Measurements from ENCODE around the gene HSH2D.

The HSH2D gene

DNA sequence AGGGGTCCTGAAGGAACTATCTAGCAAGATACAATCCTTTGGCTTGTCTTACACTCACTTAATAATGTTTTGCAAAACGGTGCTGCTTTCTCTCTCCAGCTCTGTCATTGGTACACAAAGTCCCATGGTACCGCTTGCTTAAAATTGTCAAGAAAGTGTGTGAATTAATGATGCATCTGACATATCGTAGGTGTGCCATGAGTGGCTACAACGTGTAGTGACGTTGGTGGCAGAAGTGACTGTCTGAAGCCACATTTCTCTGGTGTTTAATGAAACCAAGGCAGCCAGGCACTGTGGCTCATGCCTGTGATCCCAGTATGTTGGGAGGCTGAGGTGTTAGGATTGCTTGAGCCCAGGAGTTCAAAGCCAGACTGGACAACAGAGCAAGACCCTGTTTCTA lies 2.6 kb downstream of the HSH2D start:
- no peak for DNase-seq (ENCODE audit: low read depth)
- TF ChIP-seq MAX (IDR thresholded peaks at IDR 0.05; ENCODE audit: low read depth, low read length) (no peak), POLR2A (IDR thresholded peaks at IDR 0.05; ENCODE audit: extremely low read depth, insufficient read length) (no peak), MYC (IDR thresholded peaks at IDR 0.05; ENCODE audit: low read depth, low read length) (no peak)
- TF ChIP-seq, protein P1, sequence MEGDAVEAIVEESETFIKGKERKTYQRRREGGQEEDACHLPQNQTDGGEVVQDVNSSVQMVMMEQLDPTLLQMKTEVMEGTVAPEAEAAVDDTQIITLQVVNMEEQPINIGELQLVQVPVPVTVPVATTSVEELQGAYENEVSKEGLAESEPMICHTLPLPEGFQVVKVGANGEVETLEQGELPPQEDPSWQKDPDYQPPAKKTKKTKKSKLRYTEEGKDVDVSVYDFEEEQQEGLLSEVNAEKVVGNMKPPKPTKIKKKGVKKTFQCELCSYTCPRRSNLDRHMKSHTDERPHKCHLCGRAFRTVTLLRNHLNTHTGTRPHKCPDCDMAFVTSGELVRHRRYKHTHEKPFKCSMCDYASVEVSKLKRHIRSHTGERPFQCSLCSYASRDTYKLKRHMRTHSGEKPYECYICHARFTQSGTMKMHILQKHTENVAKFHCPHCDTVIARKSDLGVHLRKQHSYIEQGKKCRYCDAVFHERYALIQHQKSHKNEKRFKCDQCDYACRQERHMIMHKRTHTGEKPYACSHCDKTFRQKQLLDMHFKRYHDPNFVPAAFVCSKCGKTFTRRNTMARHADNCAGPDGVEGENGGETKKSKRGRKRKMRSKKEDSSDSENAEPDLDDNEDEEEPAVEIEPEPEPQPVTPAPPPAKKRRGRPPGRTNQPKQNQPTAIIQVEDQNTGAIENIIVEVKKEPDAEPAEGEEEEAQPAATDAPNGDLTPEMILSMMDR (IDR thresholded peaks at IDR 0.05; ENCODE audit: low read depth, low read length): no peak
- peak overlapping the region; percentile 88 for H3K4me3 ChIP-seq (ENCODE audit: low read depth, low read length)

DNA sequence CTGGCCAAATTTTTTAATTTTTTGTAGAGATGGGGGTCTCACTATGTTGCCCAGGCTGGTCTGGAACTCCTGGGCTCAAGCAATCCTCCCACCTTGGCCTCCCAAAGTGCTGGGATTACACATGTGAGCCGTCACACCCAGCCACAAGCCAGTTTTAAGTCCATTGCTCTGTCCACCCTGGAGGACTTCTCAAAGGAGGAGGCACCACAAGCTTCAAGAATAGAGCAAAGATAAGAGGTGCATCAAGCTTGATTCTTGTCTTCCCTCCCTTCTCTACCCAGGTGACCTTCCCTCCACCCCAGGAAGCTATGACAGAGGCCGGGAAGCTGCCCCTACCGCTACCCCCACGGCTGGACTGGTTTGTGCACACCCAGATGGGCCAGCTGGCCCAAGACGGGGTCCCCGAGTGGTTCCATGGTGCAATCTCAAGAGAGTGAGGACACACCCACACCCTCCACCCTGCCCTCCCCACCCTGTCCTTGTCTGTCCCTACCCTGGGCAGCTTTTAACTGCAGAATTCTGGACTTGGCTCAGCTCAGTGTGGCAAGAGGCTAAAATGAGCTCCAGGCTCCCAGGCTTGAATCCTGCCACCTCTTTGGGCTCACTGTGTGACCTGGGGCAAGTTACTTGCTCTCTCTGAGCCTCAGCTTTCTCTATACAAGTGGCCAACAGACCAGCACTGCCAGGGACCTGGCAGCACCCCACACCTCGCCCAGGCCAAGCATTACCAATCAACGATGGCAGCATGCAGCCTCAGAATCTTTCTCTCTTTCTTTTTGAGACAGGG lies 5.2 kb downstream of the HSH2D start:
- TF ChIP-seq MYC (IDR thresholded peaks at IDR 0.05; ENCODE audit: low read depth, low read length) (no peak), POLR2A (IDR thresholded peaks at IDR 0.05; ENCODE audit: extremely low read depth, insufficient read length) (no peak), MAX (IDR thresholded peaks at IDR 0.05; ENCODE audit: low read depth, low read length) (no peak)
- TF ChIP-seq, protein P1 (IDR thresholded peaks at IDR 0.05; ENCODE audit: low read depth, low read length): no peak
- DNase-seq (ENCODE audit: low read depth): peak; percentile 67
- peak overlapping the region; percentile 34 for H3K4me3 ChIP-seq (ENCODE audit: low read depth, low read length)

DNA sequence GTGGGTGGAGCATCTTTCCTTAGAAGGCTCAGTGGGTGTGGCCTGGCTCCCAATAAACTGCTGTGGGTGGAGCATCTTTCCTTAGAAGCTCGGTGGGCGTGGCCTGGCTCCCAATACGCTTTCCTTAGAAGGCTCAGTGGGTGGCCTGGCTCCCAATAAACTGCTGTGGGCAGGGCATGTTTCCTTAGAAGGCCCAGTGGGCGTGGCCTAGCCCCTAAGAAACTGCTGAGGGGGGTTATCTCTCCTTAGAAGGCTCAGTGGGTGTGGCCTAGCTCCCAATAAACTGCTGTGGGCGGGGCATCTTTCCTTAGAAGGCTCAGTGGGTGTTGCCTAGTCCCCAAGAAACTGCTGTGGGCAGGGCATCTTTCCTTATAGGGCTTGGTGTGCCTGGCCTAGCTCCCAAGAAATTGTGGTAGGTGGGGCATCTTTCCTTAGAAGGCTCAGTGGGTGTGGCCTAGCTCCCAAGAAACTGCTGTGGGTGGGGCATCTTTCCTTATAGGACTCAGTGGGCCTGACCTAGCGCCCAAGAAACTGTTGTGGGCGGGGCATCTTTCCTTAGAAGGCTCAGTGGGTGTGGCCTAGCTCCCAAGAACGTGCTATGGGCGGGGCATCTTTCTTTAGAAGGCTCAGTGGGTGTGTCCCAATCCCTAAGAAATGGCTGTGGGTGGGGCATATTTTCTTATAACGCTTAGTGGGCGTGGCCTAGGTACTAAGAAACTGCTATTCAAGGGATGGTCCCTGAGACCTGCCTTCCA lies 10.3 kb downstream of the HSH2D start:
- peak; percentile 76 for DNase-seq (ENCODE audit: low read depth)
- H3K4me3 ChIP-seq (ENCODE audit: low read depth, low read length): no peak overlapping the region
- TF ChIP-seq MAX (IDR thresholded peaks at IDR 0.05; ENCODE audit: low read depth, low read length): no peak
- no peak for TF ChIP-seq MYC (IDR thresholded peaks at IDR 0.05; ENCODE audit: low read depth, low read length)
- TF ChIP-seq, protein P1 (IDR thresholded peaks at IDR 0.05; ENCODE audit: low read depth, low read length): no peak
- no peak for TF ChIP-seq POLR2A (IDR thresholded peaks at IDR 0.05; ENCODE audit: extremely low read depth, insufficient read length)

DNA sequence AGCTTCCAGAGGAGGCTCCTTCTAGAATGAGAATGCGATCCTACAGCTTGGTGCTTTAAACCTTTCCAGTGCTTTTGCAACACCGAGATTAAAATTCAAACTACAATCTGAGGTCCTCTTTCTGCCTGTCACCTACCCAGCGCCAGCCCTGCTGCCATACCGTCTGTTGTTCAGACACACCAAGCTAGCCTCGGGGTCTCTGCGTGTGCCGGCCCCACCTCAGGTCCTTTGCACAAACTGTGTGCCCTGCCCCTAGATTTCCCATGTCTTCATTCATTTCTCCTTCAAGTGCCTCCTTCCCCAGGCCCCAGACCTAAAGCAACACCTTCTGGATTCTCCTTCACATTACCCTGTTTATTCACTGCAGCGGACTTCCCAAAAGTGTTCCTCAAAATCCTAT lies 11.1 kb downstream of the HSH2D start:
- no peak overlapping the region for H3K4me3 ChIP-seq (ENCODE audit: low read depth, low read length)
- TF ChIP-seq MAX (IDR thresholded peaks at IDR 0.05; ENCODE audit: low read depth, low read length) (no peak), POLR2A (IDR thresholded peaks at IDR 0.05; ENCODE audit: extremely low read depth, insufficient read length) (no peak), MYC (IDR thresholded peaks at IDR 0.05; ENCODE audit: low read depth, low read length) (no peak)
- TF ChIP-seq, protein P1 (IDR thresholded peaks at IDR 0.05; ENCODE audit: low read depth, low read length): no peak
- no peak for DNase-seq (ENCODE audit: low read depth)

GRCh38 chr19:16155128-16155527 lies 11.6 kb downstream of the HSH2D start:
- TF ChIP-seq, protein P1 (IDR thresholded peaks at IDR 0.05; ENCODE audit: low read depth, low read length): no peak
- no peak for TF ChIP-seq MYC (IDR thresholded peaks at IDR 0.05; ENCODE audit: low read depth, low read length)
- no peak for TF ChIP-seq MAX (IDR thresholded peaks at IDR 0.05; ENCODE audit: low read depth, low read length)
- TF ChIP-seq POLR2A (IDR thresholded peaks at IDR 0.05; ENCODE audit: extremely low read depth, insufficient read length): no peak
- DNase-seq (ENCODE audit: low read depth): no peak
- no peak overlapping the region for H3K4me3 ChIP-seq (ENCODE audit: low read depth, low read length)

Measured in NB4 (cell line).